RWPE2 (cell line): Measurements from ENCODE around the gene MEAK7.

Source experiments
- ATAC-seq: fragments of 200-7000 bp; cut with Tn5 transposase; 3 replicates; pipeline ENCODE4 v1.9.1; 2021; ENCODE audit warnings: low read depth
- DNase-seq: peaks from one replicate; pipeline ENCODE4 v3.0.0-alpha.2; 2020; ENCODE audit warnings: low spot score
- H3K27ac ChIP-seq: fragments of 450-650 bp; 2 replicates; pipeline ENCODE4 v1.5.1; 2017; ENCODE audit warnings: mild to moderate bottlenecking; ENCODE audit not compliant: poor library complexity, severe bottlenecking
- H3K27me3 ChIP-seq: fragments of 250-450 bp; sonication (Bioruptor Pico); 2 replicates; pipeline ENCODE4 v1.5.1; 2021; ENCODE audit warnings: mild to moderate bottlenecking, moderate library complexity; ENCODE audit not compliant: insufficient read depth, poor library complexity, severe bottlenecking
- H3K36me3 ChIP-seq: fragments of 250-450 bp; sonication (Bioruptor Pico); 2 replicates; pipeline ENCODE4 v1.5.1; 2020; ENCODE audit warnings: low read depth, mild to moderate bottlenecking, moderate library complexity
- H3K4me1 ChIP-seq: fragments of 250-450 bp; sonication (Bioruptor Pico); 2 replicates; pipeline ENCODE4 v1.5.1; 2021; ENCODE audit warnings: mild to moderate bottlenecking, moderate library complexity; ENCODE audit not compliant: insufficient read depth, poor library complexity, severe bottlenecking
- H3K4me3 ChIP-seq: fragments of 250-450 bp; sonication (Bioruptor Pico); 2 replicates; pipeline ENCODE4 v1.5.1; 2021; ENCODE audit warnings: mild to moderate bottlenecking, moderate library complexity; ENCODE audit not compliant: severe bottlenecking
- H3K9me3 ChIP-seq: fragments of 250-450 bp; sonication (Bioruptor Pico); 2 replicates; pipeline ENCODE4 v1.5.1; 2021; ENCODE audit warnings: mild to moderate bottlenecking, moderate library complexity; ENCODE audit not compliant: severe bottlenecking
- CTCF ChIP-seq: fragments of 450-650 bp; IDR thresholded peaks from one replicate; pipeline ENCODE4 v1.5.1; 2017; ENCODE audit warnings: mild to moderate bottlenecking, moderate library complexity; ENCODE audit not compliant: poor library complexity, severe bottlenecking

Gene MEAK7, protein sequence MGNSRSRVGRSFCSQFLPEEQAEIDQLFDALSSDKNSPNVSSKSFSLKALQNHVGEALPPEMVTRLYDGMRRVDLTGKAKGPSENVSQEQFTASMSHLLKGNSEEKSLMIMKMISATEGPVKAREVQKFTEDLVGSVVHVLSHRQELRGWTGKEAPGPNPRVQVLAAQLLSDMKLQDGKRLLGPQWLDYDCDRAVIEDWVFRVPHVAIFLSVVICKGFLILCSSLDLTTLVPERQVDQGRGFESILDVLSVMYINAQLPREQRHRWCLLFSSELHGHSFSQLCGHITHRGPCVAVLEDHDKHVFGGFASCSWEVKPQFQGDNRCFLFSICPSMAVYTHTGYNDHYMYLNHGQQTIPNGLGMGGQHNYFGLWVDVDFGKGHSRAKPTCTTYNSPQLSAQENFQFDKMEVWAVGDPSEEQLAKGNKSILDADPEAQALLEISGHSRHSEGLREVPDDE

DNA sequence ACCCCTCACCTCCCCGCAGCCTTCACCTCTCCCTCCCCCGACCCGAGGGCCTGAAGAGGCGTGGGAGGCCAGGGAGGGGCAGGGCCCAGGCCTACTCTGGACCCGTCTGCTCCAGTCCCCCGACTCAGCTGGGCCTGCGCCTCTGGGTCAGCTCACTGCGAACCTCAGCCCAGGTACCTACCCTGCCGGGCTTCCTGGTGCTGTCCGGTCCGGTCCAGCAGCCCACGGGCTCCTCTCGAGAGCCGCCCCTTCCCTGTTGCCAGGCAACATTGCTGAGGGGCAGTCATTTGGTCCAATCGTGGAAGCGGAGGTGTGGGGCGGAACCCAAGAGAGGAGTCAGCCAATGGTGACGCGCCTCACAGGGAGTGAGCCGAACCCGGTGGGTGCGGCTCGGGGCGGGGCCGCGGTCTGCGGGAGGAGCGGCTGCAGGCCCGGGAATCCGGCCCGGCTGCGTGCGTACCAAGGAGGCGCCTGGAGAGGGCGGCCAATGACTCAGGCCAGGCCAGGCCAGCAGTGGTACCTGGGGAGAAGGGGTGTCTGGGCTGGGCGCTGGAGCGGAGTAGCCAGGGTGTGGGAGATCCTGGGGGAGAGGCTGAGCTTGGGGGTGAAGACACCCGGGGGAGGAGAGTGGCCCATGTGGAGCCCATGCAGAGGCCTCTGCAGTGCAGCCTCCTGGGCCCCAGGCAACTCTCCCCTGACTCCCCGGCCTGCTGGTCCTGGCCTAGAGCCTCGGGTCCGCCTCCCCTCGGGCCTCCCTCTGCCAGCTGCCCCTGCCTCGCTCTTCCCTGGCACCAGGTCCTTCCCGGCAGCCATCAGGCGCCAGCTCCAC, at the start of gene MEAK7:
TSS of gene MEAK7 (minus strand) at position 240 of the 829 bp plus-strand sequence. CDS start 6,573 bp downstream, outside the sequence.
- ATAC-seq, result peak; percentile 80
- peak; percentile 99 for DNase-seq
- H3K4me1 ChIP-seq, result peaks cover 48% of the 10 kb centered on the region

GRCh38 chr16:84553873-84554399, 49.5 kb upstream of the MEAK7 start:
- TF ChIP-seq CTCF, result no peak
- Histone ChIP-seq H3K4me3 (no peak overlapping the region), H3K4me1 (peaks cover 3% of the 10 kb centered on the region), H3K27ac (no peak overlapping the region), H3K27me3 (no peaks in the 10 kb centered on the region), H3K9me3 (no peaks in the 10 kb centered on the region), H3K36me3 (no peaks in the 10 kb centered on the region)
- no peak for ATAC-seq
- DNase-seq, result no peak

More for the DNA sequence above, at the start of gene MEAK7:
- H3K4me3 ChIP-seq, result peak within 1 kb of the TSS; percentile 79
- H3K9me3 ChIP-seq, result no peaks in the 10 kb centered on the region
- TF ChIP-seq CTCF, result no peak
- H3K36me3 ChIP-seq, result peaks cover 32% of the 10 kb centered on the region
- no peaks in the 10 kb centered on the region for H3K27me3 ChIP-seq
- peak within 1 kb of the TSS; percentile 96 for H3K27ac ChIP-seq

GRCh38 chr16:84552135-84552534, 47.7 kb upstream of the MEAK7 start:
- no peak for TF ChIP-seq CTCF
- H3K9me3 ChIP-seq, result no peaks in the 10 kb centered on the region
- no peaks in the 10 kb centered on the region for H3K36me3 ChIP-seq
- H3K27me3 ChIP-seq, result no peaks in the 10 kb centered on the region
- ATAC-seq, result peak; percentile 30; the same call in 1 of the 3 replicates
- peaks cover 3% of the 10 kb centered on the region for H3K4me1 ChIP-seq
- H3K4me3 ChIP-seq, result no peak overlapping the region
- H3K27ac ChIP-seq, result no peak overlapping the region
- no peak for DNase-seq

DNA sequence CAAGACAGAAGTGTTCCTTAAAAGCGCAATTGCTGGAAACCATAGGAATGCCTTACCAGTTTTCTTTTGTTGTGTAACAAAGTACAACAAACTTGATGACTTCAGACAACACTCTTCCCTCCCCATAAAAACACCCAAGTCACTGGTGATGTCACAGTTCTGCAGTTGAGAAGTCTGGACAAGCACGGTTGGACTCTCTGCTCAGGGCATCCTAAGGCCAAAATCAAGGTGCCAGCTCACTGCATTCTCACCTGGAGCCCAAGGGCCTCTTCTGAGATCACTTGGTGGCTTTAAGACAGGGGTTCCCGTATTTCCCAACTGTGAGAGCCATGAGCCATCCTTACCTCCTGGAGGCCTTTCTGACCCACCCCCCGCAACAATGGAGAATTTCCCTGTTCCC, 45.6 kb upstream of the MEAK7 start:
- no peak for DNase-seq
- Histone ChIP-seq H3K9me3 (no peaks in the 10 kb centered on the region), H3K27me3 (no peaks in the 10 kb centered on the region), H3K27ac (no peak overlapping the region), H3K4me3 (no peak overlapping the region), H3K36me3 (no peaks in the 10 kb centered on the region), H3K4me1 (peaks cover 3% of the 10 kb centered on the region)
- 0 out of 3 replicates have a peak, but pooled peaks have one; percentile 23 for ATAC-seq
- no peak for TF ChIP-seq CTCF
